ENCODE results near the gene POLA2.

POLA2 gene

DNA sequence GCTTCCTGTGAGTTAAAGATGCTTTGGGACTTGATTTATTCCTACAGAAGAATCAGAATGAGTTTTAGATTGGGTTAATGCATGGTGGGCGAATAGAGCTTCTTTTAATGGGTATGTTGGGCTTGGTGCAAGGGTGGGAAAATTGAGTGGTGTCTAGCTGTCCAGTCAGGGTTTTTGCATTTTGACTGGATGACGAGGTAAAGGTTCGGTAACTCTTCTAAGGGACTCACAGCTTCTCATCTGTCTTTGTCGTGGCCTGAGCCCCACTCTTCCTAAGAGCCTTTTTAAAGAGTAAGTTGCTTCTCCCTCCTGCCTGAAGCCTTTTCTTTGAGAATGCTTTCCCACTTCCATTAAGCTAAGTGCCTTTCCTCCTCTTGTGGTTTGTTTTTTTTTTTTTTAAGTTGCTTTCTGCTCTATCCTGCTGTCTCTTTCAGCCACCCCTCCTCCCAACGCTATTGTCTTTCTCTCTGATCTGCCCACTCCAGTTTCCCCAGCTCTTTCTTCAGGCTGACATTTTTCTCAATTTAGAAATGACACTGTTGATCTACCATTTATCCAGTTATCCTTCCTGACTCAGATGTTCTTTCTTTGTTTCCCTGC, 73.0 kb downstream of the POLA2 start:
- no peak for DNase-seq (ENCODE audit: low read depth)

DNA sequence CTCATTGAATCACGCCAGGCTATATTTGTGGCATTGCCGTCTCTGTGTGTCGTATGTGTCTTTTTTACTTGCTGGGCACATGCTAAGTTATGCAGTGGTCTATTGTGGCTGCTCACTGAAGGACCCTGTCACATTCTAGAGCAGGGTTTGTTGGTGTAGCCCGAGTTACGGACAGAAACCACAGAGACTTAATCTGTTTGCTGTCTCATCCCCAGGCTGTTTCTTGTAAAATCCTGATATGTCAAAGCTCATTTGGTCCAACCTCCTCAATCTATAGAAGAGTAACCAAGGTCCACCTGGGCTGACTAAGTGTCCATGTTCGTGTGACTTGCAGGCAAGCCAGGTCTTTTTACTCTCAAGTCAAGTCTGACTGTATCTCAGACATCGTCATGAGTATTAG, 76.9 kb downstream of the POLA2 start:
- no peak for DNase-seq (ENCODE audit: low read depth)

DNA sequence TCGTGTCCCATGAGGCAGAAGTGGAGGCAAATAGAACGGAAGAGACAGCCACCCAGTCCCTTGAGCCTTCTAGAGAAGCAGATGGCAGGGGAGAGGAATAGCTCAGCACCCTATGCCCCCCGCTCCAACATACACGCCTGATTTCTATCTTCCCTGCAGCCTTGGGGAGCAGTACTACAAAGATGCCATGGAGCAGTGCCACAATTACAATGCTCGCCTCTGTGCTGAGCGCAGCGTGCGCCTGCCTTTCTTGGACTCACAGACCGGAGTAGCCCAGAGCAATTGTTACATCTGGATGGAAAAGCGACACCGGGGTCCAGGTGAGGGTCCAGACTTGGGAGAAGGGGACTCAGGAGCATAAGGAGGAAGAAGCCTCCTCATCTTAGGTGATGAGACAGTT, 78.5 kb downstream of the POLA2 start:
- no peak for DNase-seq (ENCODE audit: low read depth)

DNA sequence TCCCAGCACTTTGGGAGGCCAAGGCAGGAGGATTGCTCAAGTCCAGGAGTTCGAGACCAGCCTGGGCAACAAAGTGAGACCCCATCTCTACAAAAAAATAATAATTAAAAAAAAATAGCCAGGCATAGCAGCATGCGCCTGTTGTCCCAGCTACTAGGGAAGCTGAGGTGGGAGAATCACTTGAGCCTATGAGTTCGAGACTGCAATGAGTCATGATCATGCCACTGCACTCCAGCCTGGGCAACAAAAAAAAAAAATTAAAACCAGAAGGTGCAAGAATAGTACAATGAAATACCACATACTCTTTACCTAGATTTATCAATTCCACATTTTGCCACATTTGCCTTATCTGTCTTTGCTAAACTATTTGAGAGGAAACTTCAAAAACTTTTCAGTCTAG, 80.1 kb downstream of the POLA2 start:
- DNase-seq (ENCODE audit: low read depth), result no peak

Data from stimulated activated CD8-positive, alpha-beta memory T cell treated with anti-CD3 and anti-CD28 coated beads, Interleukin-12 subunit alpha, Interleukin-12 subunit beta, amount 100 ng/mL, for 1 hour (primary cell).